HCT116 (cell line): ENCODE data around the gene PRPF19.

Experiments used
- EZH2 ChIP-seq: fragments of 200-600 bp; sonication (generic); IDR thresholded peaks from 2 replicates; pipeline ENCODE4 v1.6.1; 2017; ENCODE audit warnings: antibody characterized with exemption, mixed run types
- EZH2phosphoT487 ChIP-seq: fragments of 200-600 bp; IDR thresholded peaks from 2 replicates; pipeline ENCODE4 v1.6.1; 2018; ENCODE audit warnings: antibody characterized with exemption, borderline replicate concordance
- POLR2A ChIP-seq: IDR thresholded peaks from 2 replicates; pipeline ENCODE4 v1.7.0; 2011; ENCODE audit warnings: borderline replicate concordance; ENCODE audit not compliant: insufficient read depth, insufficient read length; ENCODE audit errors: extremely low read depth
- RAD21 ChIP-seq: IDR thresholded peaks from 2 replicates; pipeline ENCODE4 v1.6.1; 2012; ENCODE audit warnings: low read depth, mild to moderate bottlenecking
- SP1 ChIP-seq: IDR thresholded peaks from 2 replicates; pipeline ENCODE4 v1.6.1; 2012; ENCODE audit warnings: low read depth
- TCF7L2 ChIP-seq: IDR thresholded peaks from 2 replicates; pipeline ENCODE4 v1.7.0; 2011; ENCODE audit warnings: borderline replicate concordance, inconsistent platforms; ENCODE audit not compliant: insufficient read depth, insufficient read length; ENCODE audit errors: extremely low read depth
- ZNF274 ChIP-seq: fragments of 200-500 bp; sonication (Bioruptor generic); IDR thresholded peaks from 2 replicates; pipeline ENCODE4 v1.6.1; 2014; ENCODE audit warnings: mild to moderate bottlenecking, low read depth, low read length, inconsistent platforms
- TF ChIP-seq, protein P1 (sequence below), 3 experiments: fragments of 200-600 bp in 1 of 3; sonication (generic) in 1 of 3; IDR thresholded peaks in 2 of 3; conservative IDR thresholded peaks in 1 of 3; 2 replicates each; pipeline ENCODE4 v1.5.1; 2012 to 2017; ENCODE audit warnings: low read depth in 2 of 3, low read length in 2 of 3, antibody characterized with exemption in 1 of 3, borderline replicate concordance in 1 of 3, control low read depth in 1 of 3, mild to moderate bottlenecking in 1 of 3, mixed read lengths in 1 of 3, mixed run types in 1 of 3, moderate library complexity in 1 of 3; ENCODE audit not compliant: insufficient read depth in 1 of 3
- TF ChIP-seq, protein P2 (sequence below): IDR thresholded peaks from 2 replicates; pipeline ENCODE4 v1.6.1; 2011; ENCODE audit warnings: mild to moderate bottlenecking, low read length, moderate library complexity; ENCODE audit not compliant: insufficient replicate concordance; ENCODE audit errors: extremely low read depth
- TF ChIP-seq, protein P3 (sequence below): IDR thresholded peaks from 2 replicates; pipeline ENCODE4 v1.6.1; 2012

DNA sequence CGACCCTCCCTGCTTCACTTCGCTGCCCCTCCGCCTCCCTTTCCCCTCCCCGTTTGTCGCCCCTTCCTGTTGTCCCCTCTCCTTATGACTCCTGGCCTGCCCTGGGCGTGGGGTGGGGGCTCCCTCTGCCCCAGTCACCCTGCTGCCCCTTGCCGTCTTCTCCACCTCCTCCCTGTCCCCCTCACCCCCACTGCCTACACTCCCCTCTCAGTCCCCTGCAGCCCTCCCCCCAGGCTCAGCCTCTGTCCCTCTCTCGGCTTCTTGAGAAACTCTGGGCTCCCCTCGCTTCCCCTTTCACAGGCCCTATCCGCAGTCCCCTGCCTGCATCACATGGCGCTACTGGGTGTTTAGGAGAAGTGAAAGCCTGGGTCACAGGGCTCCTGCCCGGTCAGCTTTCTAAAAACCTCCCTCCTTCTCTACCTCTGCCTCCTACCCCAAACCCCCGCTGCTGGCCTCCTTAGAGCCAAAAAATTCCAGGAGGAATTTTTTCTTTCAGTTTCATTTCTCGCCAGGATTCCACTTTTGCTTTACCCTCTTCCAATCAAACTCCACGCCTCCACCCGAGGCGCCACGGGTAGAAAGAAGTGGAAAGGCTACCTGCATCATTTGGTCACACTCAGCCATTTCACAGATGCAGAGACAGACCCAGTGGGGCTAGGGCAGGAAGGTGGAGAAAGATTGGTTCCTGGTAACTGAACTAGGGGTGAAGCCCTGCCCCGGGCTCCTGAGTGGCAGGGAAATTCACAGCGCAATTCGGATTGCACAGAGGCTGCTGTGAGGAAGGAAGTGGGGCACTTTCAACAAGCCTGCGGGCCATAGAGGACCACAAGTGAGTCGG is 45.7 kb upstream of the PRPF19 start, which contains the start of gene SLC15A3:
- TF ChIP-seq POLR2A (no peak), EZH2 (no peak), EZH2phosphoT487 (no peak), RAD21 (no peak), ZNF274 (no peak), SP1 (no peak), TCF7L2 (no peak)
- TF ChIP-seq, protein P1, sequence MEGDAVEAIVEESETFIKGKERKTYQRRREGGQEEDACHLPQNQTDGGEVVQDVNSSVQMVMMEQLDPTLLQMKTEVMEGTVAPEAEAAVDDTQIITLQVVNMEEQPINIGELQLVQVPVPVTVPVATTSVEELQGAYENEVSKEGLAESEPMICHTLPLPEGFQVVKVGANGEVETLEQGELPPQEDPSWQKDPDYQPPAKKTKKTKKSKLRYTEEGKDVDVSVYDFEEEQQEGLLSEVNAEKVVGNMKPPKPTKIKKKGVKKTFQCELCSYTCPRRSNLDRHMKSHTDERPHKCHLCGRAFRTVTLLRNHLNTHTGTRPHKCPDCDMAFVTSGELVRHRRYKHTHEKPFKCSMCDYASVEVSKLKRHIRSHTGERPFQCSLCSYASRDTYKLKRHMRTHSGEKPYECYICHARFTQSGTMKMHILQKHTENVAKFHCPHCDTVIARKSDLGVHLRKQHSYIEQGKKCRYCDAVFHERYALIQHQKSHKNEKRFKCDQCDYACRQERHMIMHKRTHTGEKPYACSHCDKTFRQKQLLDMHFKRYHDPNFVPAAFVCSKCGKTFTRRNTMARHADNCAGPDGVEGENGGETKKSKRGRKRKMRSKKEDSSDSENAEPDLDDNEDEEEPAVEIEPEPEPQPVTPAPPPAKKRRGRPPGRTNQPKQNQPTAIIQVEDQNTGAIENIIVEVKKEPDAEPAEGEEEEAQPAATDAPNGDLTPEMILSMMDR (IDR thresholded peaks at IDR 0.05 in 2 of 3, conservative IDR thresholded peaks at IDR 0.05 in 1 of 3; ENCODE audit: borderline replicate concordance in 1 of 3, insufficient read depth in 1 of 3, low read depth in 2 of 3, low read length in 2 of 3), result no peak
- TF ChIP-seq, protein P2, sequence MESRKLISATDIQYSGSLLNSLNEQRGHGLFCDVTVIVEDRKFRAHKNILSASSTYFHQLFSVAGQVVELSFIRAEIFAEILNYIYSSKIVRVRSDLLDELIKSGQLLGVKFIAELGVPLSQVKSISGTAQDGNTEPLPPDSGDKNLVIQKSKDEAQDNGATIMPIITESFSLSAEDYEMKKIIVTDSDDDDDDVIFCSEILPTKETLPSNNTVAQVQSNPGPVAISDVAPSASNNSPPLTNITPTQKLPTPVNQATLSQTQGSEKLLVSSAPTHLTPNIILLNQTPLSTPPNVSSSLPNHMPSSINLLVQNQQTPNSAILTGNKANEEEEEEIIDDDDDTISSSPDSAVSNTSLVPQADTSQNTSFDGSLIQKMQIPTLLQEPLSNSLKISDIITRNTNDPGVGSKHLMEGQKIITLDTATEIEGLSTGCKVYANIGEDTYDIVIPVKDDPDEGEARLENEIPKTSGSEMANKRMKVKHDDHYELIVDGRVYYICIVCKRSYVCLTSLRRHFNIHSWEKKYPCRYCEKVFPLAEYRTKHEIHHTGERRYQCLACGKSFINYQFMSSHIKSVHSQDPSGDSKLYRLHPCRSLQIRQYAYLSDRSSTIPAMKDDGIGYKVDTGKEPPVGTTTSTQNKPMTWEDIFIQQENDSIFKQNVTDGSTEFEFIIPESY, result no peak
- TF ChIP-seq, protein P3, sequence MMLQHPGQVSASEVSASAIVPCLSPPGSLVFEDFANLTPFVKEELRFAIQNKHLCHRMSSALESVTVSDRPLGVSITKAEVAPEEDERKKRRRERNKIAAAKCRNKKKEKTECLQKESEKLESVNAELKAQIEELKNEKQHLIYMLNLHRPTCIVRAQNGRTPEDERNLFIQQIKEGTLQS, result no peak
